Breast epithelium (tissue), 3 donors: ENCODE data around the gene SDK1.

Experiments used
- CTCF ChIP-seq, 3 donors: fragments of 450-650 bp; IDR thresholded peaks; one replicate each; pipeline ENCODE4 v1.5.1; 2016 to 2017; ENCODE audit warnings: antibody characterized with exemption in 3 of 3, mild to moderate bottlenecking in 3 of 3, moderate library complexity in 3 of 3
- POLR2A ChIP-seq: fragments of 450-650 bp; IDR thresholded peaks from one replicate; pipeline ENCODE4 v1.6.1; 2016; ENCODE audit warnings: antibody characterized with exemption, mild to moderate bottlenecking, moderate library complexity
- POLR2AphosphoS5 ChIP-seq, 3 donors: sonication (generic); formaldehyde crosslinking; IDR thresholded peaks; one replicate each; pipeline ENCODE4 v1.6.1; 2017; ENCODE audit warnings: antibody characterized with exemption in 3 of 3

- TF ChIP-seq CTCF (IDR thresholded peaks at IDR 0.05) (no peak), POLR2A (no peak), POLR2AphosphoS5 (IDR thresholded peaks at IDR 0.05) (no peak)
These were observed 193.9 kb downstream of the SDK1 start for GRCh38 chr7:3494947-3495346.
